ENCODE measurements around the gene USP17L18. TPM values are rescaled to one million over a fixed set of nuclear protein-coding genes. Genes with fewer than 3 reads are reported as not detected.

The USP17L18 gene
- total RNA-seq = not detected

GRCh38 chr4:9247953-9248680 lies at the start of gene USP17L18:
Gene USP17L18, plus strand, starts transcription at chr4:9248630. Its CDS starts 0 bp downstream, at chr4:9248630.

GRCh38 chr4:9210357-9210756 lies 38.1 kb upstream of the USP17L18 start, which contains the start of gene USP17L10:
Gene USP17L10, plus strand, starts transcription at chr4:9210657. Its CDS starts 0 bp downstream, at chr4:9210657.

GRCh38 chr4:9215105-9215504 lies 33.3 kb upstream of the USP17L18 start, which contains the start of gene USP17L11:
Gene USP17L11, plus strand, starts transcription at chr4:9215405. Its CDS starts 0 bp downstream, at chr4:9215405.

GRCh38 chr4:9219852-9220251 lies 28.6 kb upstream of the USP17L18 start, which contains the start of gene USP17L12:
Gene USP17L12, plus strand, starts transcription at chr4:9220152. Its CDS starts 0 bp downstream, at chr4:9220152.

GRCh38 chr4:9224596-9224995 lies 23.8 kb upstream of the USP17L18 start, which contains the start of gene USP17L13:
Gene USP17L13, plus strand, starts transcription at chr4:9224896. Its CDS starts 0 bp downstream, at chr4:9224896.

GRCh38 chr4:9234085-9234484 lies 14.3 kb upstream of the USP17L18 start, which contains the start of gene USP17L15:
Gene USP17L15, plus strand, starts transcription at chr4:9234385. Its CDS starts 0 bp downstream, at chr4:9234385.

GRCh38 chr4:9243579-9243978 lies 4.9 kb upstream of the USP17L18 start, which contains the start of gene USP17L17:
Gene USP17L17, plus strand, starts transcription at chr4:9243879. Its CDS starts 0 bp downstream, at chr4:9243879.

GRCh38 chr4:9253078-9253477 lies 4.6 kb downstream of the USP17L18 start, which contains the start of gene USP17L19:
Gene USP17L19, plus strand, starts transcription at chr4:9253378. Its CDS starts 0 bp downstream, at chr4:9253378.

GRCh38 chr4:9257824-9258223 lies 9.4 kb downstream of the USP17L18 start, which contains the start of gene USP17L20:
Gene USP17L20, plus strand, starts transcription at chr4:9258124. Its CDS starts 0 bp downstream, at chr4:9258124.

GRCh38 chr4:9262572-9262971 lies 14.1 kb downstream of the USP17L18 start, which contains the start of gene USP17L21:
Gene USP17L21, plus strand, starts transcription at chr4:9262872. Its CDS starts 0 bp downstream, at chr4:9262872.

GRCh38 chr4:9267319-9267718 lies 18.9 kb downstream of the USP17L18 start, which contains the start of gene USP17L22:
Gene USP17L22, plus strand, starts transcription at chr4:9267619. Its CDS starts 0 bp downstream, at chr4:9267619.

Other genes with a start within 250 kb of the USP17L18 start
- not detected for gene FAM90A26, start 78.2 kb upstream of the USP17L18 start, total RNA-seq
- gene USP17L10, start 38.0 kb upstream of the USP17L18 start, total RNA-seq = not detected
- not detected for gene USP17L11, start 33.2 kb upstream of the USP17L18 start, total RNA-seq
- gene USP17L12, start 28.5 kb upstream of the USP17L18 start, total RNA-seq = not detected
- gene USP17L13, start 23.7 kb upstream of the USP17L18 start, total RNA-seq = not detected
- not detected for gene USP17L15, start 14.2 kb upstream of the USP17L18 start, total RNA-seq
- gene USP17L17, start 4.8 kb upstream of the USP17L18 start, total RNA-seq = not detected
- not detected for gene USP17L19, start 4.7 kb downstream of the USP17L18 start, total RNA-seq
- gene USP17L20, start 9.5 kb downstream of the USP17L18 start, total RNA-seq = not detected
- gene USP17L21, start 14.2 kb downstream of the USP17L18 start, total RNA-seq = not detected
- not detected for gene USP17L22, start 19.0 kb downstream of the USP17L18 start, total RNA-seq
- gene USP17L24, start 76.5 kb downstream of the USP17L18 start, total RNA-seq = not detected
- not detected for gene USP17L25, start 81.3 kb downstream of the USP17L18 start, total RNA-seq
- gene USP17L26, start 86.0 kb downstream of the USP17L18 start, total RNA-seq = not detected
- not detected for gene USP17L5, start 90.8 kb downstream of the USP17L18 start, total RNA-seq
- gene USP17L27, start 95.5 kb downstream of the USP17L18 start, total RNA-seq = not detected
- gene USP17L28, start 100.3 kb downstream of the USP17L18 start, total RNA-seq = not detected
- gene USP17L29, start 105.0 kb downstream of the USP17L18 start, total RNA-seq = not detected
- not detected for gene USP17L30, start 114.5 kb downstream of the USP17L18 start, total RNA-seq
- not detected for gene DEFB131A, start 195.8 kb downstream of the USP17L18 start, total RNA-seq